ENCODE results near the gene C1QTNF5.

GRCh38 chr11:119338318-119338890 lies 2.3 kb downstream of the C1QTNF5 start:
- TF ChIP-seq CTCF (IDR thresholded peaks at IDR 0.05) = peak; percentile 90
- no peak for TF ChIP-seq ZFX (IDR thresholded peaks at IDR 0.05; ENCODE audit: borderline replicate concordance)
